Occipital lobe (tissue), 2 donors: ENCODE results near the gene STK10. TPM values are rescaled to one million over a fixed set of nuclear protein-coding genes. Genes with fewer than 3 reads are reported as not detected.
"Not testable (repeated sequence)": the region's sequence is repeated elsewhere in the genome, so short reads cannot be mapped to it uniquely, and the experiment has no call there.

ENCODE experiments used
- DNase-seq: peaks from one replicate; lab custom pipeline; 2025; lab: John Stamatoyannopoulos, UW
- total RNA-seq: library from RNA; depleted of rRNA; stranded (reverse); fragments of >200 nt; gene quantifications from one replicate; pipeline ENCODE4 v1.2.3, GENCODE V29; 2014

The STK10 gene
- total RNA-seq, 1 donor from 2014 or later = 9.8 TPM

- no peak for DNase-seq
Measured at GRCh38 chr5:172166030-172166826, 21.8 kb downstream of the STK10 start.

- no peak for DNase-seq
Measured at GRCh38 chr5:172165465-172165864, 22.6 kb downstream of the STK10 start.

- peak; percentile 21 for DNase-seq
Measured at GRCh38 chr5:172164769-172165212, 23.2 kb downstream of the STK10 start.

GRCh38 chr5:172163346-172163745, 24.7 kb downstream of the STK10 start:
- no peak for DNase-seq

GRCh38 chr5:172162987-172163343, 25.1 kb downstream of the STK10 start:
- no peak for DNase-seq

GRCh38 chr5:172162323-172162986, 25.6 kb downstream of the STK10 start:
- DNase-seq = no peak

- no peak for DNase-seq
Measured at GRCh38 chr5:172160506-172160905, 27.5 kb downstream of the STK10 start.

- DNase-seq = no peak
Measured at GRCh38 chr5:172159016-172159415, 29.0 kb downstream of the STK10 start.

- no peak for DNase-seq
Measured at GRCh38 chr5:172156541-172156994, 31.5 kb downstream of the STK10 start.

- DNase-seq = not testable (repeated sequence)
Measured at GRCh38 chr5:172155101-172155500, 32.9 kb downstream of the STK10 start.

- no peak for DNase-seq
Measured at GRCh38 chr5:172153695-172154094, 34.3 kb downstream of the STK10 start.

GRCh38 chr5:172151661-172152210, 36.3 kb downstream of the STK10 start:
- no peak for DNase-seq

- no peak for DNase-seq
Measured at GRCh38 chr5:172150514-172151425, 37.3 kb downstream of the STK10 start.

- DNase-seq = not testable (repeated sequence)
Measured at GRCh38 chr5:172149481-172149880, 38.5 kb downstream of the STK10 start.

- no peak for DNase-seq
Measured at GRCh38 chr5:172149073-172149472, 39.0 kb downstream of the STK10 start.

GRCh38 chr5:172148381-172148780, 39.6 kb downstream of the STK10 start:
- DNase-seq = no peak

- DNase-seq = no peak
Measured at GRCh38 chr5:172147857-172148256, 40.2 kb downstream of the STK10 start.

GRCh38 chr5:172146748-172147092, 41.3 kb downstream of the STK10 start:
- DNase-seq = no peak

GRCh38 chr5:172145870-172146747, 41.9 kb downstream of the STK10 start:
- no peak for DNase-seq
